Embryonic facial prominence (tissue), 1 donor: ENCODE measurements around the gene FAM124B.

Source experiments
- DNase-seq: peaks from one replicate; pipeline ENCODE4 v3.0.0-alpha.2; 2016; ENCODE audit errors: extremely low spot score

FAM124B gene, protein sequence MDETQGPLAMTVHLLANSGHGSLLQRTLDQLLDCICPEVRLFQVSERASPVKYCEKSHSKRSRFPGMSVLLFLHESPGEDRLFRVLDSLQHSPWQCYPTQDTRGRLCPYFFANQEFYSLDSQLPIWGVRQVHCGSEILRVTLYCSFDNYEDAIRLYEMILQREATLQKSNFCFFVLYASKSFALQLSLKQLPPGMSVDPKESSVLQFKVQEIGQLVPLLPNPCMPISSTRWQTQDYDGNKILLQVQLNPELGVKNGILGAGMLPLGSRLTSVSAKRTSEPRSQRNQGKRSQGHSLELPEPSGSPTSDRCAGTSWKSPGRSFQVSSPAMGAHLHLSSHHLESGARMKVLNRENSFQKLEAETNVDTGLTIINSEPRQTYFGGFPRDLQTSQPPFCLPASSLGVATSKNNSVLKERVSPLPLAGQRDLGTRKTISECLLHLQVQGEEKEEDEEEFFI

DNA sequence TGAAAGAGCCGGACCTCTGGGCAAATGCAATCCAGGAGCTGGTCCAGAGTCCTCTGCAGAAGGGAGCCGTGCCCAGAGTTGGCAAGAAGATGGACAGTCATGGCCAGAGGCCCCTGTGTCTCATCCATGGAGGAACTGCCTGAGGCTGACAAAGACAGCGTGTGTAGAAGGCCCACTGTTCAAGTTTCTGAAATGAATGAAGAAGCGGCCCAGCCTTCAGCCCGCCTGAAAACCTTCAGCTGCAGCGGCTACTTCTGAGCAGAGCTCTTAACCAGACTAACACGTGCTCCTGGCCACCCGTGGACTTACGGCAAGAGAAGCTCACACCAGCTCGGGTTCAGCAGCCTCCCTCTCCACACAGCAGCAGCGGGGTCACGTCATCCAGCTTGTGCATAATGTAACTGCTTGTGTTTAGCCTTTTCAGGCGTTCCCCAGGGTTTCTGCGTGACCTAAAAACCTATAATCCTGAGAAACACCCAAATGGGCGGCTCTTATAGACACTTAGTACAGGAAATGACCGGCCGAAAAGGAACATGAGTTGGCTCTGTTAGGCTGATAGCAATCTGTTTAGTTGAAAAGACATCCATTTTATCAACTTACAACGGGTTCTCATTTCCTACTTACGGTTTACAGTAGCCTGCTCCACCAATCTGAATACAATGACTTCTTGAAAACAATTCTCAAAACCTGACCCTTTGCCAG, at the start of gene FAM124B:
Gene FAM124B, minus strand, starts transcription at position 467 of the 702 bp plus-strand sequence. Its CDS starts 339 bp downstream, at position 128.
- DNase-seq = no peak

DNA sequence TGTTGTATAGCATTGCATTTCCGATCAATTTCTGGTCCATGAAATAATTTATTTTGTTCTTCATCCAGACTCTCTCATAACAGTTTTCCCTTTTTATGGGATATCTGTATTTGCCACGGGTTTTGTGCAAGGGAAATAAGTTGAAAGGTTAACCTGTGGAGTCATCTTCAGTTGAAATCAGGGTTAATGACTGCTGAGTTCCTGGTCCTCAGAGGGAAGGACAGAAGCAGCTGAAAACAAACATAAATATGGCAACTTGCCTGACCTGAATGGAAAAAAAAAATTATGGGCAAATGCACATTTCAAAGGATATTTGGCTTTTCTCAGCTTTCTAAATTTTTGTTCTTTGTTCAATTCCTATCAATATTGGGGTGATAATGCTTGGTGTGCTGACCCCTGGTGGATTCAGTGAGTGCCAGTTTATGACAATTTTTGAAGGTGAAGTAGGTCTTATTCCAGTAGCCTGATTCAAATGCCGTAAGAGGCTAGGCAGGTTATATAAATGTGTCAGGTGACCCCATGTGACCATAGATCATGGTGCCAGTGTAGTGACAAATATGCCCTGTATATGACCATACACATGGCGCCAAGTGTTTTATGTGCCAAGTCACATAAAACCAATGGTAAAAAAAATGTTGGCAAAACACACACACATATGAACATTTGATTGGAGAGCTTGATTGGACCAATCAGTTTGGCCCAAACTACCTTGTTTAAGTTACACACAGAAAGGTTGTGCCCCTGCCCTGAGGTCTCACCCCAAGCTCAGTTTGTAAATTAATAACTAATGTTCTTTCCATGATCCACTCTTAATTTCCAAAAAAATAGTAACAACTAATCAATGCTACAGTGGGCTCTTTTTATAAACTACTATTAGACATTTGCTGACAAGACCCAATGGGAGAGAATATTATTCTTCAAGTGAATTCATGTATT, 47.6 kb upstream of the FAM124B start:
- no peak for DNase-seq

DNA sequence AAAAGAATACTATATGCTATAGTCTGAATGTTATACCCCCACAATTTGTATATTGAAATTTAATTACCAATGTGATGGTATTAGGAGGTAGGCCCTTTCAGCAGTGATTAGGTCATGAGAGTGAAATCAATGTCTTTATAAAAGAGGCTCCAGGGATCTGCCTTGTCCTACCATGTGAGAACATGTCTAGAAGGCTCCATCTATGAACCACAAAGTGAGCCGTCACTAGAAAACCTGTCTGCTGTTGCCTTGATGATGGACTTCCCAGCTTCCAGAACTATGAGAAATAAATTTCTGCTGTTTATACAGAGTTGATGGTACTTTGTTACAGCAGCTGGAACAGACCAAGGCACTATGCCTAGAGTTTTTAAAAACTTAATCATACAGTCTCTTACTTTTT, 46.3 kb upstream of the FAM124B start:
- DNase-seq = no peak

DNA sequence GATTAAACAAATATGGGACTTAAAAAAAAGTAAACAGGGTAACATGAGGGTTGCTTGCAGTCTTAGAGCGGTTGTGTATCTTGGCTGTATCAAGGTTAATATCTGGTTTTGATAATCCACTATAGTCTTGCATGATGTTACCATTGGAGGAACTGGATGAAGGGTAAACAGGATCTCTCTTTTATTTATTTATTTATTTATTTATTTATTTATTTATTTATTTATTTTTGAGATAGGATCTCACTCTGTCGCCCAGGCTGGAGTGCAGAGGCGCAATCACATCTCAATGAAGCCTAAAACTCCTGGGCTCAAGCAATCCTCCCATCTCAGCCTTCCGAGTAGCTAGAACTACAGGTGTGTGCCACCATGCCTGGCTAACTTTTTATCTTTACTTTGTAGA, 42.9 kb upstream of the FAM124B start:
- DNase-seq = no peak

DNA sequence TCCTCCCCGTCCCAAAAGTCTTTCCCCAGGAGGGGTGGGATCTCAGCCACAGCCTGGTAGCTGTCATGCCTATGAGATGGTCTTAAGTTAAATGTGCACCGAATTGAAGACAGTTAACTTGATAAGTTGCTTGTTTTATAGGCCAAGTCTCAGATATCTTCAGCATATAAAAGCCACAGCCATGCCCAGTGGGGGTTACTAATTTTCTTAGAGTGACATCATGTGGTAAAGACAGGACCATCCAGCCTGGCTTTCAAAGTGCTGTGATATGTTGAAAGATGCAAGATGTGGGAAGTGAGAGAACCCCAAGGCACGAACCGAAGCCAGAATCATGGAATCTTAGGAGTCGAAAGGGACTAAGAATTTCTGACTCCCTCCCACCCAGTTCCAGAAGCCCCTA, 42.1 kb upstream of the FAM124B start:
- DNase-seq = no peak

DNA sequence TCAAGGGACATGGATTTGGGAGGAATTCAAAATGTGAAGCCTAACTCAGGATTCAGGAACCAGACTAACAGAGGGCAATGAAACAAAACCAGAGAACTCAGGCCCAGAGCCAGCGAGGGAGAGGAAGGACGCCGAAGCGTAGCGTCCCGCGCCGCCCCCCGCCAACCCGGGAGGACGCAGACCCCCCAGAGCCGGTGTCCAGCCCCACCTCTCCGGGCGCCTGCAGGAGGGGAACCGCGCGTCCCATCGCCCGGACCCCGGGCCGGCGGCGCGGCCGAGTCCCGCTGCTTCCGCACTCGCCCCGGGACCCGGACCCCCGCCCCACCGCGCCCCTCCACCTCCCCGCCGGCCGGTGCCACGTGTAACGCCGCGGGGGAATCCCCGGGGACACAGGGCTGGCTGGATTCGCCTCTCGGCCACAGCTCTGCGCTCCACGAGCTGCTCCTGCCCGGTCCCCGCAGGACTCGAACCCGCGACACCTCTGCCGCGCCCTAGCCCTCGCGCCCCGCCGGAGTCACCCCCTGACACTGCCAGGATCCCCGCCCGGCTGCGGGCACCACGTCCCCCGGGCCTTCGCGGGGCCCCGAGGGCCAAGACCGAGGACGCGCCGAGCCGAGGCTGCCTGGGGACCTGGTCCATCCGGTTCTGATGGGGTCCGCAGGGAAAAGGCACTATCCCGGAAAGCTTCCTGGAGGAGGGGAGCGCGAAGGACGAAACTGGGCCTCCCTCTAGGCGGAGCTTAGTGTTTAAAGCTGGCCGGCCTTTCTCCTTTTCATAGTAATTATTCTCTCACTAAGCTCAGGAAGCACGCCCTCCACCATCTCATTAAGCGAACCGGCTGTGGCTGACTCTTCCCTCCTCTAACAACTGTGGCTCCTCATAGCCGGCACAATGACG, 40.4 kb upstream of the FAM124B start:
- DNase-seq = no peak

DNA sequence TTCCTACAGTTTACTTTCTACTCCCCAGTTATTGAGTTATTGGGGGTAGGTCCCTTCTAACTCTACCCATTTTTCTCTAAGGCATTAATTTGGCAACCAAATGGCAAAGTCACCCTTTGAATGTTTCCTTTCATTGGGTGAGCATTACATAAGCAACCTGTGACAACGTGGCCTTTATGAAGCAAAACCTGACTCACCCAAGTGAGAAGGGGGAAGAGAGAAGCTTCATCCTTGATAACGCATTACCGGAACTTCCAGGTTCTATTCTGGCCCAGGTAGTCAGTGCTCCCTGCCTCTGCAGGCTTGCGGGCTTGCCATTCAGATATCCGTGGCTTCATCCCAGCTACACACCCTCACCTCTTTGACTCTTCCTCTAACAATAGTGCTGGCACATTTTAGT, 39.1 kb upstream of the FAM124B start:
- DNase-seq = no peak

DNA sequence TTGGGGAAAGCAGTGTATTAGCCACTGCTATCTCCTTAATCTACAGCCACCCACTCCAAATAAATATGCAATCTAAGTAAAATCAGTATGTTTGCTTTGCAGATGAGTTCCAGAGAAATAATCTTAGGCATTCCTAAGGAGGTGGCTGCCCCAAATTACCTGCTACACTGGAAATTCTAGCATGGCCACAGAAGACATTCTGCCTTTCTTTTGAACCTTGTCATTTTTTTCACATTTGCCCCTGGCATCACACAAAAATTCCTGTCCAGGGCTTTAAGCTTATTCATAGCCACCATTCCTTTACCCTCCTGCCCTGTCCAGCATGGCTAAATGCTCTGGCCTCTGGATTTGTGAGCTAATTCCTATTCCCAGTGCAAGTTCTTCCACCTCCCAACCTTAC, 36.8 kb upstream of the FAM124B start:
- no peak for DNase-seq

DNA sequence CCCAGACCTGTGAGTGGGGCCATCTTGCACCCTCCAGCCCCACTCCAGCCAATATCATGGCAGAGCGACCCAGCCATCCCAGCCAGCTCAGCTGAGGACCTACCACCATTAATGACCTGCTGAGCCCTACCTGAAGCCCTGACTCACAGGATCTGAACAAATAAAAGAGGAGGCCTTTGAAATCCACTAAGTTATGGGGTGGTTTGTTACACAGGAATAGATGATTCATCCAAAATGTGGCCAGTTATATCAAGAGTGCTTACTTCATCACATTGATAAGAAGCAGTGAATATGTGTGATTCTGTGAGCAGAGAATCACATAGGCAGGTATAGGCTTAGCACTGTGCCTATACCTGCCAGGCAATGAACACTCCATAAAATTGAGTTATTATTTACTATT, 34.7 kb upstream of the FAM124B start:
- DNase-seq = no peak

DNA sequence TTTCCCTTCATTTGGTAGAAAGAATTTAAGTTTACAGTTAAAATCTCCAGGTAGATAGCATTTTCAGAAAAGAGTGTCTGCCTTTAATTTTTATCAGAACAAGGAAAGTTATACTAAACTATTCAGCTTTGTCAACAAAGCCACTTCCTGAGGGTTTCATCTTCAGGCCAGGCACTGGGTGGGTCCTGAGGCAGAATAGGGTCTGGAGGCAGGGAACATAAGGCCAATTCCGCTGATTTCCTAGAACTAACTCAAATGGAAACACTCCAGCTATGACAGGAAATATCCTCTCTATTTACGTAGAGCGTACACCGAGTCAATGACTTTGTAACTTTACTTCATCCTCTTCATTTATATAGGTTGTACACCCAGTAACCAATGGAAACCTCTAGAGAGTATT, 32.7 kb upstream of the FAM124B start:
- no peak for DNase-seq

DNA sequence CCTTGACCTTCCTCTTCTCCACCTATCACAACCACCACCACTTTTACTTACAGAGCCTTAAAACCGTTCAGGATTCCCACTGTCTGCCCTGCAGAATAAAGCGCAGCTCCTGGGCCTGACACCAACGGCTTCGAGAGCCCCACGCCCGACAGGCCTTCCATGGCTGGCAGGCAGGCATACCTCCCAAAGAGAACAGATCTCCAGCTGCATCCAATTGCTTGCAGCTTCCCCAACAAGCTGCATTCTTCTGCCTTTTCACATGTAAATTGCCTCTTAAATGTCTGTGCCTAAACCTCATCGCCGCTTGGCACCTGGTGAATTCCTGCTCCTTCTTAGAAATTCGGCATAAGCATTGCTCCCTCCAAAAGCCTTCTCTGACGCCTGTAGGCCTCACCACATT, 31.5 kb upstream of the FAM124B start:
- no peak for DNase-seq

DNA sequence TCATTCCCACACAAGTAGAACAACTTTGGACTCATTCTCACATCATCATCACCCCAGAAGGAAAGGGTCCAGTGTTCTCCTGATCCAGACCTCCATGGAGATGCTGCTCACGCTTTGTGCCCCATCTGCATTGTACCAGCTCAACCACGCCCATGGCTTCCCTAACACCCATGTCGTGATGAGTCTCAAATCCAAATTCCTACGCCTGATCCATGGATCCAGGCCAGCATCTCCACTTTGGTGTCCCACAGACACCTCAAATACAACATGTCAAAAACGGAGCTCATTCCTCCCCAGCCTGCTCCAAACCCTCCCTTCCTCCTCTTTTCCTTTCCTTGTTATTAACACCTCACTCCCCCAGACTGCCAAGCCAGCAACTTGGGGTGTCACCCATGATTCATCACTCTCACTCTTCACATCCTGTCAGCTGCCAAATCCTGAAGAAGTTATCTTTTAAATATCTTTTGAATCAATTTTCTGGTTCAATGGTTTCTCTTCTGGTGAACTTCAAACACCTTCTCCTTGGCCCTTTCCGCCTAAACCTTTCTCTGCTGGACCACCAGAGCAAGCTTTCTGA, 30.2 kb upstream of the FAM124B start:
- no peak for DNase-seq

DNA sequence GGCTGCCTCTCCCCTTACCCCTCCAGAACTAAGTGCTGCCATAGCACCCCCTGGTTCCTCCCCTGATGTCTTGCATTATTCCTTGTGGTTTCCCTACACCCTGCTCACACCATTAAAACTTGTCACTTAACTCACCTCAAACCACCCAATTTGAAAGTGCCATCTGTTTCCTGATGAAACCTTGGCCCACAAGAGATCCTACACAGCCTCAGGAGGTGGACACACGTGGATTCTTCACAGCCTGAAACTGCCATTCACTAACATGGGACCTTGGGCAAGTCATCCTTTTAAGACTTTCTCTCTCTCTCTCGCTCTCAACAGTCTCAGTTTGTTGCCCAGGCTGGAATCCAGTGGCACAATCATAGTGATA, 27.5 kb upstream of the FAM124B start:
- no peak for DNase-seq

DNA sequence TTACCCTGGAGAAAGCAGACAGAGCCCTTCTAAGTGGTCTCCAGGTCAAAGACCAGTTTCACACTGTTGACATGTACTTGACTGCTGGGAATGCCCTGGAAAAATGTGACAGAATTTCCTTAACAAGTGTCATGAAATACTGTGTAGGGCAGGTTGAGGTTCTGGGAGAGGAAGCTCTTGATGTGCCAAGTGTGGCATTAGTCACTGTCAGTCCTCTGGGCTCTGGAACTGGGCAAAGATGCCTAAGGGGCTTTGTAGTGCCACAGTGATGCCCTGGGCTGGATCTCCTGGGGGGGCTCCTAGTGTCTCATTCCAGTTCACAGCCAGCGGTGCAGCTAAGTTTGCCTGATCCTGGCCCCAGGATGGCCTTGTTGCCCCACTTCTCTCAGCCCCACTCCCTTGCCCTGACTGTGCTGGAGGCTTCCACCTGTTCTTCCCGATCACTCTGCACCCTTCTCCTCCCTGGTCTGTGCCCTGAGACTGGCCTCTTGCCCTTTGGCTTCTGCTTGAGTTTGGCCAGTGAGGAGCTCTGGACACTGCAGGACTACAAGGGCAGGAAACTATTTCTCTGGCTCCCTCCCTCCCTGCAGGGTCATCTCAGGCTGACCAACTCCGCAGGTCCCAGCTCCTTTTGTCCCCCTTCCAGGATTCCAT, 27.0 kb upstream of the FAM124B start:
- DNase-seq = no peak

DNA sequence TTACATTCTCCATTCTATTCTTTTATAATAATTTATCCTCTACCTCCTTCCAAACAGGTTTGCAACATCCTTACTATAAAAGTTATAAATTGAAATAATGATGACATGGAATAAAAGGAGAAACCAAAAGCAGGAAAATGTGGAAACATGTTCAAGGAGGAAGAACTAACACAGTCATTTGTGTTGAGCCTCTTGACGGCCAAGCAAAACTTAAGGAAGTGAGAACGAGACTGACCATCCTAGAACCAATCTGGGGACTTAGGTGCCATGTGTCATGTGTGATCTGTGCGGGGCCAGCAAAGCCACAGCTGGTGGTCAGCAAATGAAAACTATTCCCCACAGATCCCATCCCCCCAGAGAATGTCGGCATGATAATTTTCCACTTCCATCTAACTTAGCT, 25.6 kb upstream of the FAM124B start:
- no peak for DNase-seq

DNA sequence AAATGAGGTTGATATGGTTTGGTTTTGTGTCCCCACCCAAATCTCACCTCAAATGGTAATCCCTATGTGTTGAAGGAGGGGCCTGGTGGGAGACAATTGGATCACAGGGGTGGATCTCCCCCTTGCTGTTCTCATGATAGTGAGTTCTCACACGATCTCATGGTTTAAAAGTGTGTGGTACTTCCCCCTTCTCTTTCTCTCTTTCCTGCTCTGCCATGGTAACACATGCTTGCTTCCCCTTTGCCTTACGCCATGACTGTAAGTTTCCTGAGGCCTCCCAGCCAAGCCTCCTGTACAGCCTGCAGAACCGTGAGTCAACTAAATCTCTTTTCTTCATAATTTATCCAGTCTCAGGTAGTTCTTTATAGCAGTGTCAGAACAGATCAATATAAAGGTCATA, 24.7 kb upstream of the FAM124B start:
- no peak for DNase-seq

DNA sequence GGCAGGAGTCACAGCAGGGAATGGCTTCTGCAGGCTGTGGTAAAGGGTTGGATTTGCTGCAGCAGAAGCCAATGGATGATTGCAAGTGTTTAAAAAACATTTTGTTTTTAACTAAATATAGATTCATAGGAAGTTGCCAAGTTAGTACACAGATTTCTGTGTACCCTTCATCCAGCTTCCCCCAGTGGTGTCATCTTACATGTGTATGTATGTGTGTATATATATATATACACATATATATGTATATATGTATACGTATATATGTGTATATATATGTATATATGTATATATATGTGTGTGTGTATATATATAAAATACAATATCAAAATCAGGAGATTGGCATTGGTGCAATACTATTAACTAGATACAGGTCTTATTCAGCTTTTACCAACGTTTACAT, 19.2 kb upstream of the FAM124B start:
- DNase-seq = no peak

DNA sequence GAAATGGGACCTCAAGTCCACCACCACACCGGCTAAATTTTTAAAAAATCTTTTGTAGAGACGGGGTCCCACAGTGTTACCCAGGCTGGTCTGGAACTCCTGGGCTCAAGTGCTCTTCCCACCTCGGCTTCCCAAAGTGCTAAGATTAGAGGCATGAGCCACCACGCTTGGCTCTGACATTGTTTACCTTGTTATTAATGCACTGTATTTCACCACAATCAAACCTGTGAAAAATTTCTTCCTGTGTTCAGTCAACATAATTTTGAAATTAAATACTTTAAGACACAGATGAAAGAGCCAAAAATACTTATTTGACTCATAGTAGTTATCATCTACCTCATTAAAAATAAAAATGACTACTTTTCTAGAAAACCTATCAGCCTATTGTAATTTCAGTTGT, 16.0 kb upstream of the FAM124B start:
- DNase-seq = no peak

DNA sequence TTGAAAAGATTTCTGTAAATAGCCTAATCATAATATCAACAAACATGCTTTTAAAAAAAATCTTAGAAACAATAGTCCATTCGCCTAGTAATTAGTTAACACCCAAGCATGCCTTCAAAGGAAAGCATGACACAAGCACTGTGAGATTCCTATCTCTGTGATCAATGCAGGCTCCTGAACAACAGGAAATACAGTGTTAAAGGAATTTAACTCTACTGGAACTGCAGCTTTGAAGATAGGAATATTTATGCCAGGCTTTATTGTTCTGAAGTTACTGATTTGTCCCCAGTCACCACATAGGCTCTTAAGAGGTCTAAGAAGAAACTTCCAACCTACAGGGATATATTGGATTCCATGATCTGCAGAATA, 15.4 kb upstream of the FAM124B start:
- no peak for DNase-seq

DNA sequence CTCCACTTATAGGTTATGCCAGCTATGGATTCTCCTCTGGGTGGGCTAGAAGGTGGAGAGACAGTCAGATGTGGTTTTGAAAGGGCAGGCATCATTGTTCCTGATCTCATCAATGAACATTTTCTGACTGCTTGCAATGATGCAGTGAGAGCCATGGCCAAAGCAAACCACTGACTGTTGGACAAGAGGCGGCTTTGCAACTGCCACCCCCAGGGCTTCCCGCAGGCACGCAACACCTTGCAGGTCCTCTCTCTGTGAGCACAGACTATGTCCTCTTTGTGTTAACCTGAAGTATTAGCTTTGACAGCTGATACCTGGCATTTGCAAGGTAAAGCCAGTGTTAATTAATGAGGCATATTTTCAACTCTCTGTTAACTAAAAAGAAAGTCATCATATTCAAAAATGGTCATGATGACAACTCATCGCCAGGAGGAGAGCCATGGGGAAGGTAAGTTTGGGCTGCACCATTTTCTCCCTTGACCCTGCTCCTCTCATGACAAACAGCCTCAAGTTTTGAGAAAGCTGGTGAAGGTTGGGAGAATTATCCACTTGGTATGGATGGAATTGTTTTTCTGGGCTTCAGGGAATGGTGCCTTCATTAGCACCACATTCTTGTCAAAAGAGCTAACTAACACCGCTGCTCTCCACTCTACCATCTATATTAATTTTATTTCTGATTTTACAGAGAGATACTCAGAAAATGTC, 14.9 kb upstream of the FAM124B start:
- DNase-seq = no peak
